PC-3 (cell line): ENCODE results near the gene CD82.

Experiments
- CTCF ChIP-seq: fragments of 300-600 bp; sonication (generic); conservative IDR thresholded peaks from 2 replicates; pipeline ENCODE4 v1.5.1; 2017; ENCODE audit warnings: antibody characterized with exemption, low read depth, mild to moderate bottlenecking, low read length
- EZH2 ChIP-seq: fragments of 300-600 bp; sonication (generic); IDR thresholded peaks from one replicate; pipeline ENCODE4 v1.6.1; 2017; ENCODE audit warnings: antibody characterized with exemption, mild to moderate bottlenecking, low read length; ENCODE audit not compliant: unreplicated experiment

- TF ChIP-seq EZH2, result no peak
- TF ChIP-seq CTCF, result no peak
Observed at GRCh38 chr11:44618561-44619425, 53.3 kb downstream of the CD82 start.
